ENCODE measurements around the gene MNX1.

MNX1 gene

DNA sequence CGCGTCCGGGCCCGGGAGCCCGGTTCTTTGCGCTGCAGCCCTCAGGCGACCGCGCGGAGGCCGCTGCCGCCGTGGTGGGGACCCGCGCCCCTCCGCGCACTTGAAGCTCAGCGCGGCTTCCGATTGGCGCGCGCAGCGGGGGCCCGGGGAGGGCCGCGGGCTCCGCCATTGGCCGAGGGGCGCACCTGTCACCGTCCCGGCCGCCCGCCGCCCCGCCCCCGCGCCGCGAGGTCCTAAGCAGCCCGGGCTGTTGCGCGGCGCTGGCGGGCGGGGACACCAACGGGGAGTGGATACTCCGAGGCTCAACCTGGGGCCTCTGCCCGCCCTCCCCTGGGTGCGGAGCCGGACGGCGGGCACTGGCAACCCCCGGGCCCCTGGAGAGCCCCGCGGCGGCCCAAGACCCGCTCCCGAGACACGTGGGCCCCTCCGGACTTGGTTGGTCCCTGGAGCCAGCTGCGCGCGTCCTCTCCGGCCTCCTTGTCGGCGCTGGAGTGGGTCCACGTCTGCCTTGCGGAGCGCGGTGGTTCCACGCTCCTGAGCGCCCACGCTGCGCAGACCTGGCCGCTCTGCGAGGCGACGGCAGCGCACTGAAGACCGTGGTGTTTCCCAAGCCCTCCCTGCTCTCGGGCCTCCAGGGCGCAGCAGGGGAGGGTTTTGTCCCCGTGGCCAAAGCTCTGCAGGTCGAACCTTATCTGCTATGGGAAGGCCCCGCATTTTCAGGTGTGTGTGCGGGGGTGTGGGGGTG, at the start of gene MNX1:
MNX1 (minus strand) TSS at position 76 of the 745 bp plus-strand sequence. CDS start 313 bp downstream, outside the sequence.
- DNase-seq: peak; percentile 94
- in situ Hi-C loops (cut with HindIII; ENCODE audit: low pct_ligation_motif_present, low pct_unique_long_range_greater_than_20kb, low sequenced_read_pairs): no loop called here

DNA sequence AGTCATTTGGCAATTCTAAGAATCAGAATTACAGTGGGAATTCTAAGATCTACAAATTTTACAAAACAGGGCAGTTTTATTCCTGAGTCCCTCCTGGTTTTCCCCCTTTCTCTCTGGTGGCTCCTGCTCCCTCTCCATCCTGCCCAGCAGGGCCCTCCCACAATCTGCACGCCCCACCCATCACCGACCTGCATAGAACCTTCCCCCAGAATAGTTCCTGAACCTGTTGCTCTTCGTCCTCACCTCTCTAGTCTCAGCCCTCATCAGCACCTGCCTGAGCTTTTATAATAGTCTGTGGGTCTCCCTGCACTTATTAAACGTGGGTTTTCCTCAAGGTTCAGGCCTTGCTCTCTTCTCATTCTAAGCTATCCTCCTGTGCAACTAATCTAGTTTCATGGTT, 49.1 kb upstream of the MNX1 start:
- no peak for DNase-seq
- in situ Hi-C loops (cut with HindIII; ENCODE audit: low pct_ligation_motif_present, low pct_unique_long_range_greater_than_20kb, low sequenced_read_pairs): no loop called here

DNA sequence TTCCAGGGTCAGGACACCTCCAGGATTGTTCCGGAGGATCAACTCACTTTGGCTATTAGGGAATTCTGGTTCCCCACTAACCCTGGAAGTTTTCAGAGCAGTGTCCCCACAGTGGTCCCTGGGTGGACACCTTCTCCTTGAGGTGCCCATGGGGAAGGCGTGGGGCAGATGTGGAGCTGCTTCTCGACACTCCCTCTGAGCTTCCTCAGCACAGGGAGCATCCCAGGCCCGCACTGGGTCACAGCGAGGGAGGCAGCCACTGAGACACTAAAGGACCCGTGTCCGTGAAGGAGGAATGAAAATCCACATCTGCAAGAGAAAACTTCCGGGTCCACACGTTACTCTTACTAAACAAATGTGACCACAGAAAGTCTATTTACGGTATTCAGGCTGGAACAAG, 48.2 kb upstream of the MNX1 start:
- in situ Hi-C loops (cut with HindIII; ENCODE audit: low pct_ligation_motif_present, low pct_unique_long_range_greater_than_20kb, low sequenced_read_pairs): no loop called here
- no peak for DNase-seq

DNA sequence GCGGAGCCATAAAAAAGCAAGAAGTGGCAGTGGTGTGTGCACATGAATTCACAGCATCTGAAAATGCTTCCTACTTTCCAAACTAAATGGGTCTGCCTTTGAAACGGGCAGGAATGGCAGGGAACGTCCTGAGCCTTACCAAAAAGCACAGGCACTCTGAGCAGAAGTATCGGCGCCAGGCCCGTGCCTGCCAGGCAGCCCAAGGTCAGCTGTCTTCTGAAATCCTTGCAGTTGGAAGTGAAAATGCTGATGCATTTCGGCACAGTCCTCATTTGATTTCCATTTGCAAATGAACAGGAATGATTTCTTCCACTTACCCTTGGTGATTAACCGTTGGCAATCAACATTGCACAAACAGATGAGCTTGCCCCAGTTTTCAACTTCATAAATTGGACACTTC, 47.6 kb upstream of the MNX1 start:
- in situ Hi-C loops (cut with HindIII; ENCODE audit: low pct_ligation_motif_present, low pct_unique_long_range_greater_than_20kb, low sequenced_read_pairs): no loop called here
- DNase-seq: no peak

DNA sequence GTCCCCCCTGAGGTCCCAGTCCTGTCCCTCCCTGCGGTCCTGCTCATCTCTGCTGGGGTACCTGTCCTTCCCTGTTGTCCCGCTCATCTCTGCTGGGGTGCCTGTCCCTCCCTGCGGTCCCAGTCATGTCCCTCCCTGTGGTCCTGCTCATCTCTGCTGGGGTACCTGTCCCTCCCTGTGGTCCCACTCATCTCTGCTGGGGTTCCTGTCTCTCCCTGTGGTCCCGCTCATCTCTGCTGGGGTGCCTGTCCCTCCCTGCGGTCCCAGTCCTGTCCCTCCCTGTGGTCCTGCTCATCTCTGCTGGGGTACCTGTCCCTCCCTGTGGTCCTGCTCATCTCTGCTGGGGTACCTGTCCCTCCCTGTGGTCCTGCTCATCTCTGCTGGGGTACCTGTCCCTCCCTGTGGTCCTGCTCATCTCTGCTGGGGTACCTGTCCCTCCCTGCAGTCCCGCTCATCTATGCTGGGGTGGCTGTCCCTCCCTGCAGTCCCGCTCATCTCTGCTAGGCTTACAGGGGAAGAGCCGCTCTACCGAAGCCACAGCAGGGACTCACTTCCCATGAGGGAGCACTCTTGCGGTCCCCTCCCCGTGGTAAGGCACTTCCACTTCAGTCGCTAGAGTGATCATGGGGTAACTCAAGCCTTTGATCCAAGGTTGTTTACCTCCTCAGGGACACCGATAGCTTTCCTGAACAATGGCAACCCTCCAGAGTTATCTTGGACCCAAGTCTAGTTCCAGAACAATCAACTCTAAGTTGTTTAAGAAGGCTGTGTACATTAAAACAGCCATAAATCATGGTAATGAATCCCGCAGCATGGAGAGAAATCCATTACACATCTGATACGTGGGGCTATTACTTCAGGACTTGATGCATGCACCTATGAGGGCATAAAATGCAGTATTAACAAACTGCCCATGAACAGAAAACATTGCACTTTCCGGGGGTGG, 46.8 kb upstream of the MNX1 start:
- in situ Hi-C loops (cut with HindIII; ENCODE audit: low pct_ligation_motif_present, low pct_unique_long_range_greater_than_20kb, low sequenced_read_pairs): no loop called here
- no peak for DNase-seq

DNA sequence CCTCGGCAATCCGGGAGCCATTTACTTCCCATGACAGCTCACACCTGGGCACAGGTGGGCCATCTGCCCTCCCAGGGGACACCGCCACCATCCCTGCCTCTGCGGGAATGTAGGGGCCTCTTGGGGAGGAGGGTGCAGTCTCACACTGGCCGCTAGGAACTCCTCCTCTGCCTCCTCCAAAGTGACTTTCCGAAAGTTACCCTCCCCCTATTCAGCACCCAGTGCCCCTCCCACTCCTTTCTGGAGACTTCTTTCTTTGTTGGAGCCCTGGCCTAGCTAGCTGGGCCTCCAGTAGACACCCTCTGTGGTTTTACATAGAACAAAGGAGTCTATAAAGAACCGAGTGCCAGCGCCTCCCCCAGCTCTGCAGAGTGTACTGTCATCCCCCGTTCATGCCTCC, 45.8 kb upstream of the MNX1 start:
- in situ Hi-C loops (cut with HindIII; ENCODE audit: low pct_ligation_motif_present, low pct_unique_long_range_greater_than_20kb, low sequenced_read_pairs): no loop called here
- no peak for DNase-seq

DNA sequence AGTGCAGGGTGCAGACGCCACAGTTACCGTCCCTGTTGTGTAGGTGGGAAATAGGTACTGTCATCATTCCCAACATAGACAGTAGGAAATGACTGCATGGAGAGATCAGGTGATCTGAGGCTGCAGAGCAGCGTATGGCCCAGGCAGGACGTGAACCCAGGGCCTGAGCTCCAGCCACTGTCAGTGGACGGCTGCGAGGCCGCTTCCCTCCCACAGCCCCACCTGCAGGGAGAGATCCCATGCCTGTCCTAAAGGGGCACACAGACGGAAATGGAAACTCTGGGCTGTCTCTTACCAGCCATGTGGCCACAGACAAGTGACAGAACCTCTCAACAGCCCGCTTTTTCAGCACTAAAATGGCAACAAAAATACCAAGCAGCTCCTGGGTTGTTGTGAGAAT, 44.5 kb upstream of the MNX1 start:
- DNase-seq: no peak
- in situ Hi-C loops (cut with HindIII; ENCODE audit: low pct_ligation_motif_present, low pct_unique_long_range_greater_than_20kb, low sequenced_read_pairs): no loop called here

DNA sequence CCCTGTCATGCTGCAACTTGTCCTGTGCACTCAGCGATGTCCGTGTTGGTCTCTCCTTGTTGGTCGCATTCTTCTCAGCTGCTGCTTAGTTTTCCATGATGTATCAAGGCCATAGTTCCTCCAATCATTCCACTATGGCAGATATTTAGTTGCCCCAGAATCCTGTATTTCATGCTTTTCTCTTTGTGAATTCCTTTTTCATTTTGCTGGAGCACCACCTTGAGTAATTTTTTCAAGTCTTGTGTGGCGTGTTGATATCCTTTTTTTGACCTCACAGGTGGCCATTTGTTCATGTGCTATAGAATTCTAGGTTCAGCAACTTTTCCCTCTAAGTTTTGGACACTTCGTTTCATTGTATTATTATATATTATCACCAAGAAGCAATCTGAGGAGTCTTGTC, 42.7 kb upstream of the MNX1 start:
- in situ Hi-C loops (cut with HindIII; ENCODE audit: low pct_ligation_motif_present, low pct_unique_long_range_greater_than_20kb, low sequenced_read_pairs): no loop called here
- DNase-seq: no peak

DNA sequence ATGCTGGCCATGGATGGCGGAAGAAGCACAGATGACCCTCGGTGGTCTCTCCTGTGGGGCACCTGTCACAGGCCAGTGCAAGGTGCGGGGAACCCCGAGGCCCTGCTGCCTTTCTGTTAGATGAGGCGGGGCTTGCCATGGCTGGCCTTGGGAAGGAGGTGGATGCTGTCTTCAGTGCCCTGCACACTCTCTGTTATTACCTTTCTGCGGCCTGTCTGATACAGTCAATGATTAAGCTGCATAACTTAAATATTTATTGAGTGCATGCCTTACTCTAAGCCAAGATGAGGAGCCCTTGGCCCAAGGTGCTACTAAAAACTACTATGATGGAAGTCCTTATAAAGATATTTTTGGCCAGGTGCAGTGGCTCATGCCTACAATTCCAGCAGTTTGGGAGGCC, 36.7 kb upstream of the MNX1 start:
- DNase-seq: peak; percentile 34
- in situ Hi-C loops (cut with HindIII; ENCODE audit: low pct_ligation_motif_present, low pct_unique_long_range_greater_than_20kb, low sequenced_read_pairs): no loop called here

DNA sequence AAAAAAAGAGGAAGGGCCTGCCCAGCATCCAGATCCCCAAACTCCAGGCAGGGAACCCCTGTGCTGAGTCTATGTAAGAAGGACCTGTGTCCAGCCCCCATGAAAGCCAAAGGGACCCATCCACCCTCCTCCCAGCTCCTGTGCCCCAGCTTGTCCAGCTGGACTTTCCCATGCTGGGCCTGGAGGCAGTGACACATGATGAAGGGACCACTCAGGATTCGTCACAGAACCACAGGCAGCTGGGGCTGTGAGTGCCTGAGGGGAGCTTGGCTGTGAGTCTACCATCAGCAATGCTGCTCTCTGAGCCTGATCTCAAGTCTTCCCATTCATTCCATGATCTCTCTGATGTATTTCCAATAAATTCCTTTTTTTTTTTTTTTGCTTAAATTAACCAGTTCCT, 36.2 kb upstream of the MNX1 start:
- peak; percentile 8 for DNase-seq
- in situ Hi-C loops (cut with HindIII; ENCODE audit: low pct_ligation_motif_present, low pct_unique_long_range_greater_than_20kb, low sequenced_read_pairs): no loop called here

DNA sequence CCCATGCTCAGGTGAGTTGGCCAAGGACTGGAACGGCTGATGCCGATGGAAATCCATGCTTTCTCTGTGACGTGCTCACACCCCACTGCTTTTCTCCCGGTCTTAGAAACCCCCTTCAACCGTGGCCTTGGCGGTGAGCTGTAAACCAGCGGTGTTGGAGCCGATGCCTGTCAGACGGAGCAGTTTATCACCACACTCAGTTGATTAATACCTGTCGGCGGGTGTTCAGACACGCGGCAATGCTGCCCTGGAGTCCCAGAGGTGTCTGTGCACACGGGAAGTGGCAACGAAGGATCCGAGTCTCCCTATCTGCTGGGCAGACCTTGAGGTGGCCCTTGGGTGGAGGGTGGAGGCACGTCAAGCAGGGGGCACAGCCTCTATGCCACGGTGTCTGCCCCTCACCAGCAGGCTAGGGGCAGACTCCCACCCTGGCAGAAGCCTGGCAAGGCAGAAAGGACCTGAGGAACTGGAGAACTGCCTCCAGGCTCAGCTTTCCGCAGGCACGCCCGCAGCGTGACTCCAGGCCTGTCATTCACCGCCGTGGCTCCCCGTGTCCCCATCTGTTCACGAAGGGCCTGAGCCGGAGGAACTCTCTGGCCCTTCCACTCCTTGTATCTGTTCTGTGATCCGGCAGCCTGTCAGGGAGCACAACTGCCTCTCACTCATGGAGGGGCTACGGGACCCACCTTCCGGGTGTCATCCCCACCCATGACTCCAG, 34.6 kb upstream of the MNX1 start:
- no peak for DNase-seq
- in situ Hi-C loops (cut with HindIII; ENCODE audit: low pct_ligation_motif_present, low pct_unique_long_range_greater_than_20kb, low sequenced_read_pairs): no loop called here

DNA sequence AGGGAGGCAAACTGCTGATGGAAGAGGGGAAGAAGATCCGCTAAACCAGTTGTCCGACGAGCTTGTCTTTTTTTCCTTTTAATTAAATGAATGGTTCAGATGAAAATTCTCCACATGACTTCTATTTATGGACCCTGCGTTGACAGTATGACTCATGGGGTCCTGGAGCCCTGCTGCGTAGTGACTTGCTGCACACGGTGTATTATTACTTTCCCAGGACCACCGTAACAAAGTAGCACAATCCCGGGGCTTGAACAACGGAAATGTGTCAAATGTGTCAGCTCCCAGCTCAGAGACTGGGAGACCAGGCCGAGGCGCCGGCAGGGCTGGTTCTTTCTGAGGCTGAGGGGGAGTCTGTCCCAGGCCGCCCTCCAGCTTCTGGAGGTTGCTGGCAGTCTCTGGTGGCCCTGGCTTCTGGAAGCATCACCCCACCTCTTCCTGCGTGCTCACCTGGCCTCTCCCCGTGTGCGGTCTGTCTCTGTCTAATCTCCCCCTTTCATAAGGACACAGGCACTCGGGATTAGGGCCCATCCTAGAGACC, 33.8 kb upstream of the MNX1 start:
- DNase-seq: no peak

DNA sequence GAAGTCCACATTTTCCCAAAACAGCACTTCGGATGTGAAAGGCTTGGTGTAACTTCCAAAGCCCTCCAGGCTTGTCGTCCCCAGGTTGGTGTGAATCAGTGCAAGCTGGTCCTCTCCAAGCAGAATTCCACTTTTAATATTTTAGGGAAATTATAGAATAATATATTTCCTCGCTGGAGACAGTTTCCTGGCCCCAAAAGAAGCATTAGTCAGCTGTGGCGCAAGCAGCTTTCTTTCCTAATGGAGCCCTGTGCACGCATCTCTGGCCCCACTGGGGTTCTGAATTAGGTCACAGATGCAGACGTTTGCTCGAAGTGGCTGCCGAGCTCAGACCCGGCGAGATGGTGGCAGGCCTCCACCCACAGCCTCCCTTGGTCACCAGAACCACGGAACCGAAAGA, 33.3 kb upstream of the MNX1 start:
- in situ Hi-C loops (cut with HindIII; ENCODE audit: low pct_ligation_motif_present, low pct_unique_long_range_greater_than_20kb, low sequenced_read_pairs): no loop called here
- no peak for DNase-seq

More for the DNA sequence above, 33.8 kb upstream of the MNX1 start:
- in situ Hi-C loops (cut with HindIII; ENCODE audit: low pct_ligation_motif_present, low pct_unique_long_range_greater_than_20kb, low sequenced_read_pairs): no loop called here

DNA sequence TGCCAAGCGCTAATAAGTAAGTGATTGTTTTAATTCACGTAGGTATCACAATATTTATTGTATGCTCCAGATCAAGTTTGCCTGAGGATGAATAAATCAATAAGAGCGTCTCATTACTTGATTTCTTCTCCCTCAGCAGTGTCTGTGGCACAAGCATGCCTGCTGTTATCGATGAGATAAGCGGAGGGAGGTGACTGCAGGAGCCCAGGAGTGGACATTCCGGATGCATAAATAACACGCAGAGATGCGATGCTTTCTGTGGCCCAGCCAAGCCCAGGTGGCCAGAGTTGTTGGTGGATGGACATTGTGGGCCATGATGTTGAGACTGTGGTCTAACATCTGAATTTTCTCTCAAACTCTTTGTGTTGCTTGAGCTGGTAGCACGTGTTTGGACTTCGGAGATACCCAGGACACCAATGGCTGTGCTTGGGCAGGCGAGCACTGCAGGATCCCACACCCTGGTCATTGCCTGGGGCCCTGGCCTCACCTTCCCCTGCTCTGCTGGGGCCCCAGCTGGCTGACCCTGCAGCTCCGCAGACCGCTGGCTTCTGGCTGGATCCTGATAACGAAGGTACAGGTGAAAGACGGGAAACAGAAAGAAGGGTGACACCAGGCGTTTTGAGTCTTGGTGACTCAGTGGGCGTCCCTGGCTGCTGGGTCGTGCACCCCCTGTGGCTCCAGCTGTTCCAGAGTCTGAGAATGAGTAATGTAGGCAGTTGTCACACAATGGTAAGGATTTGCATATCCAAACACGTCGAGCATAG, 31.2 kb upstream of the MNX1 start:
- in situ Hi-C loops (cut with HindIII; ENCODE audit: low pct_ligation_motif_present, low pct_unique_long_range_greater_than_20kb, low sequenced_read_pairs): no loop called here

DNA sequence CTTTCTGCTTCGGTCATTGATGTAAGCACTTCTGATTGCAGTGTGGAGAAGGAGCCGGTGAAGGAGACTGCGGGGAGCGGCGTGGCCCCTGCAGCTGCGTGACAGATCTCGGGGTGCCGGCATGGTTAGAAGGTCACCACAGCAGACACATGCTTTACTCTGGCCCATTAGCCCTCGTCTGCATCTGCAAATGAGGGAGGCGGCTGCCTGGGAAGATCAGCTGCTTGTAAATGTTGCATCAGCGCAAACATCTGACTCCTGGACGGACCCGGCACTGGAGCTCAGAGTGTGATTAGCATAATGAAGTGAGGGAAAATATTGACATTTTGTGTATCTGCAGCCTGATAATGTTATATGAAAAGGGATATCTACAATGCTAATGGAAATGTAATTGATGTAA, 30.5 kb upstream of the MNX1 start:
- in situ Hi-C loops (cut with HindIII; ENCODE audit: low pct_ligation_motif_present, low pct_unique_long_range_greater_than_20kb, low sequenced_read_pairs): no loop called here
- no peak for DNase-seq

More for the DNA sequence above, 31.2 kb upstream of the MNX1 start:
- DNase-seq: no peak

DNA sequence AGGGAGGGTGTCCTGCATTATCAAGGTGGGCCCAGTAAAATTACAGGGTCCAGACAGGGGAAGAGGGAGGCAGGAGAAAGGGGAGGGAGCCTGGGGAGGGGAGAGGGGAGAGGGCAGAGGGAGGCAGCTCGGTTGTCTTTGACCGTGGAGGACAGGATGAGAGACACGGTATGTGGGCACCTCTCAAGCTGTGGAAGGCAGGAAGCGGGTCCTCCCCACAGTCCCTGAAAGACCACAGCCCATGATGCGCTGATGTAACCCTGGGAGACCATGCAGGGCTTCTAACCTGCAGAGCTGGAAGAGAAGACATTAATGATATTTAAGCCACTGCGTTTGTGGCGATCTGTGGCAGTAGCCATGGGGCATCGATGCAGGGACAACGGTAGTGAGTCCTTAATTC, 27.2 kb upstream of the MNX1 start:
- in situ Hi-C loops (cut with HindIII; ENCODE audit: low pct_ligation_motif_present, low pct_unique_long_range_greater_than_20kb, low sequenced_read_pairs): no loop called here
- no peak for DNase-seq

DNA sequence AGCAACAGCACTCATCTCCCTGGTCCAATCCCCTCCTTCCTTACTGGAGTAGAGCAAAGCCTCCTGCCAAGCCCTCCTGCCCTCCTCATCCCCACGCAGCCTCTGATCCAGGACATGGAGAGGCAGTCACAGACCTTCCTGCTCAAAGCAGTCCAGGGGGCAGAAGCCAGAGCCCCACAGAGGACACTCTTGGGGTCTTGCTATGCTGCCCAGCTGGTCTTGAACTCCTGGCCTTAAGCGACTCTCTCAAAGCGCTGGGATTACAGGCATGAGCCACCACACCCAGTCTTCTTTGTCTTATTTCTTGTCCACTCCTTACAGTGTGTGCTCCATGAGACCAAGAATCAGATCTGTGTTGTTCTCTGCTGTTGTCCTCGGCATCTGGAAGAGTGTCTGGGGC, 26.6 kb upstream of the MNX1 start:
- DNase-seq: no peak
- in situ Hi-C loops (cut with HindIII; ENCODE audit: low pct_ligation_motif_present, low pct_unique_long_range_greater_than_20kb, low sequenced_read_pairs): no loop called here

DNA sequence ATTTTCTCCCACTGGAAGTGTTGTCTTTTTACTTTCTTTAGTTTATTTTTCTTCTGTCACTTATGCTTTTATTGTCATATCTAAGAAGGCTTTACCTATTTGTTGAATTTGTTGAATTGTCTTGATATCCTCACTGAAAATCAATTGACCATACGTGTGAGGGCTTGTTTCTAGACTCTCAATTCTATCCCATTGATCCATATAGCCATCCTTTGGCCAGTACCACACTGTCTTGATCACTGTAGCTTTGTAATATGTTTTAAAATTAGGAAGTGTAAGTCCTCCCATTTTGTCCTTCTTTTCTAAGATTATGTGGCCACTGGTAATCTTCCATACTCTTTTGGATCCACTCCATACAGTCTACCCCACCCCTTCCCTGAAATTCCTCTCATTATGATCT, 25.5 kb upstream of the MNX1 start:
- in situ Hi-C loops (cut with HindIII; ENCODE audit: low pct_ligation_motif_present, low pct_unique_long_range_greater_than_20kb, low sequenced_read_pairs): no loop called here
- DNase-seq: no peak
